ENCODE results near the gene TXLNG.

Gene TXLNG

DNA sequence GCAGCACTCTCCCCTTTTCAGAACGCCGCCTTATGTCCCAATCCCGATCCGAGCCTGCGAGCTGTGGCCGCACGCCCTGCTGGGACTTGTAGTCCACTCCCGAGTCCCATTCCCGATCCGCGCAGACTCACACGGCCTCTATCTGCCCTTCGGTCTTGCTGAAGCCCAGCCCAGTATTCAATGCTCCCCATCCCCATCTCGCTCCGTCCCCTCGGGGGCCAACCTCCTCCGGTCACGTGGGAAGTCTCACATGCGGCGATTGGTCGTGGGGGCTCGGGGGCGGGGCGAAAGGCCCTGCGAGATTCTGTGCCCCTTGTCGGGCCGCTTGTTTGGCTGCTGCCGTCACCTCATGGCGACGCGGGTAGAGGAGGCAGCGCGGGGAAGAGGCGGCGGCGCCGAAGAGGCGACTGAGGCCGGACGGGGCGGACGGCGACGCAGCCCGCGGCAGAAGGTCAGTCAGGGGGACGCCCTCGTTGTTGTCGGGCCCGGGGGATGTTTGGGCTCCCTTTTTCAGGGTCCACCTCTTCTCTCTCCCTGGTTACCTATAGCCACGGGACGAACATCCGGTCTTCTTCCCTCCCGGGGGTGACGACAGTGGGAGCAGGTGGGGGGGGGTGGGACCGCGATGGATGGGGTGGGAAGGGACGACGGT, at the start of gene TXLNG:
Gene TXLNG (plus strand): TSS at position 328 of the 652 bp plus-strand sequence. CDS start 22 bp downstream, at position 350.
- TF ChIP-seq Cebpa-rat (IDR thresholded peaks at IDR 0.05) = peak in 2 of 11 experiments; percentile 26 to 47; a peak in 2 of 22 replicates
- H4K20me1 ChIP-seq = peaks cover 0 to 46% (median 35%) of the 10 kb centered on the region in 11 experiments; a peak in 16 of 22 replicates
- peak within 1 kb of the TSS; percentile 79 to 87 (median 84) for H3K9ac ChIP-seq
- peaks cover 9 to 44% (median 34%) of the 10 kb centered on the region in 11 experiments; a peak in 21 of 22 replicates for H3K27me3 ChIP-seq
- H3K9me3 ChIP-seq (replicated peaks in 1 of 11) = no peaks in the 10 kb centered on the region
- peak within 1 kb of the TSS; percentile 80 to 98 (median 88) for H3K4me2 ChIP-seq
- H3K27ac ChIP-seq = peak within 1 kb of the TSS; percentile 47 to 86 (median 79); a peak in 21 of 22 replicates
- peaks cover 10 to 31% (median 25%) of the 10 kb centered on the region in 10 experiments; a peak in 19 of 20 replicates for H3K4me1 ChIP-seq
- peaks cover 5 to 23% (median 13%) of the 10 kb centered on the region in 11 experiments; a peak in 18 of 22 replicates for H3K36me3 ChIP-seq
- peak within 1 kb of the TSS; percentile 62 to 86 (median 70) for H3K4me3 ChIP-seq

DNA sequence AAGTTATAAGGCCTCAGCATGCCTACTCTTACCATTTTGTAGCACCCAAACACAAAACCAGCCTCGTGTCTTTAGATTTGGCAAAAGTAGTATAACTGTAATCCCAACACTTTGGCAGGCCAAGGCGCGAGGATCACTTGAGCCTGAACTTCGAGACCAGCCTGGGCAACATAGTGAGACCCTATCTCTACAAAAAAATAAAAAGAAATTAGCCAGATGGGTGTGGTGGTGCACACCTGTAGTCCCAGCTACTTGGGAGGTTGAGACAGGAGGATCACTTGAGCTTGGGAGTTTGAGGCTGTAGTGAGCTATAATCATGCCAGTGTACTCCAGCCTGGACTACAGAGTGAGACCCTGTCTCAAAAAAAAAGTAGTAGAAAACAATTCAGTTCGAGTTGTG, 49.2 kb upstream of the TXLNG start:
- peaks cover 10 to 69% (median 24%) of the 10 kb centered on the region in 11 experiments; a peak in 19 of 22 replicates for H3K36me3 ChIP-seq
- peaks cover 0 to 5% (median 0%) of the 10 kb centered on the region in 10 experiments; a peak in 1 of 20 replicates for H3K4me1 ChIP-seq
- peaks cover 56 to 94% (median 88%) of the 10 kb centered on the region in 11 experiments for H3K27me3 ChIP-seq
- no peak overlapping the region for H3K27ac ChIP-seq
- H3K9me3 ChIP-seq (replicated peaks in 1 of 11) = no peaks in the 10 kb centered on the region
- no peak for TF ChIP-seq Cebpa-rat (IDR thresholded peaks at IDR 0.05)
- no peak overlapping the region for H3K4me2 ChIP-seq
- no peak overlapping the region for H3K9ac ChIP-seq
- H3K4me3 ChIP-seq = no peak overlapping the region
- H4K20me1 ChIP-seq = peaks cover 0 to 26% (median 5%) of the 10 kb centered on the region in 11 experiments; a peak in 8 of 22 replicates

DNA sequence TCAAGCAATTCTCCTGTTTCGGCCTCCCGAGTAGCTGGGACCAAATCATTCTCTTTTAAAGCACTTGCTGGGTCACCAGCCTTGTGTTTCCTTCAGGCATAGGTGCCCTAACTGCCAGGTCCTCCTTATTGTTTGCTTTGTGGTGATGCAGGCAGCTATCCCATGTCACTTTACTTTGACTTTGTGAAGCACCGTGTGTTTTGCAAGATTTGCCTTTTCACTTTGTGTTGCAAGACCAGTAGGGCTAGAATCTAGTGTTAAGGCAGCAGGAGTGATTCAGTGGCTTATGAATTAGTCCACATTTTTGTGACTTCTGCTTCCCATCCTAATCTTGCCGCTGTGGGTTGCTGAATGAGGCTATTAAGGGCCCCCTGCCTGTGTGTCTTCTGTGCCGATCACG, 46.7 kb upstream of the TXLNG start:
- Histone ChIP-seq H4K20me1 (peaks cover 0 to 23% (median 0%) of the 10 kb centered on the region in 11 experiments; a peak in 7 of 22 replicates), H3K9ac (no peak overlapping the region), H3K4me2 (no peak overlapping the region), H3K36me3 (peaks cover 21 to 85% (median 38%) of the 10 kb centered on the region in 11 experiments; a peak in 20 of 22 replicates), H3K9me3 (replicated peaks in 1 of 11) (no peaks in the 10 kb centered on the region), H3K4me3 (no peak overlapping the region), H3K27ac (no peak overlapping the region), H3K27me3 (peaks cover 46 to 88% (median 76%) of the 10 kb centered on the region in 11 experiments), H3K4me1 (no peaks in the 10 kb centered on the region)
- TF ChIP-seq Cebpa-rat (IDR thresholded peaks at IDR 0.05) = no peak

DNA sequence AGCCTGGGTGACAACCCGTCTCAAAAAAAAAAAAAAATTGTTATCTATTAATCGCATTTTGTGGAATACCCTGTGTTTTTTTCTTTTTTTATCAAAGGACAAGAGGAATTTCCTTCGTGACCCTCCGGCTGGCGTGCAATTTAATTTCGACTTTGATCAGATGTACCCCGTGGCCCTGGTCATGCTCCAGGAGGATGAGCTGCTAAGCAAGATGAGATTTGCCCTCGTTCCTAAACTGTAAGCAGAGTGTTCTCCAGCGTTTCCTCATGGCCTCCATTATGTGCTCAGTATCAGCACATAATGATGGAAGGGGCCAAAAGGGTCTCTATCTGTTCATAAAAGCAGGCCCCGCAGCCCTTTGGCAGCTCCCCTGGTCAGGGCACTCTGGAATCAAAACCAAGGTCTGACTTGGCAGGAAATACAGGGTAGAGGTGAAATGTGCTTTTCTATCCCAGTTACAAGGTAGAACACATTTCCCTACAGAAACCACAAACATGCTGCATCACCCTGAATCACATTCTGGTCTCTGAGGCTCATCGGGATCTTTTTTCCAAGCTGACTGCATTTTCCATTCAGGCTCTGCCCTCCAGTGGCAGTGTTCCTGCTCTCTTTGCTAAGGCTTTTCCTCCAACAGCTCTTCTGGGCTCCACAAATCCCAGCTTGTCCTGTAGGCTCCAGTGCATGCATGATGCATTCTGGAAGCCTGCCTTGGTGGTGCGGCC, 42.5 kb upstream of the TXLNG start:
- no peak overlapping the region for H3K9ac ChIP-seq
- H3K9me3 ChIP-seq (replicated peaks in 1 of 11) = no peaks in the 10 kb centered on the region
- peaks cover 24 to 91% (median 41%) of the 10 kb centered on the region in 11 experiments; a peak in 20 of 22 replicates for H3K36me3 ChIP-seq
- peaks cover 0 to 29% (median 0%) of the 10 kb centered on the region in 11 experiments; a peak in 6 of 22 replicates for H4K20me1 ChIP-seq
- TF ChIP-seq Cebpa-rat (IDR thresholded peaks at IDR 0.05) = no peak
- no peak overlapping the region for H3K27ac ChIP-seq
- no peak overlapping the region for H3K4me3 ChIP-seq
- H3K4me2 ChIP-seq = no peak overlapping the region
- H3K4me1 ChIP-seq = no peaks in the 10 kb centered on the region
- peaks cover 23 to 67% (median 44%) of the 10 kb centered on the region in 11 experiments for H3K27me3 ChIP-seq

DNA sequence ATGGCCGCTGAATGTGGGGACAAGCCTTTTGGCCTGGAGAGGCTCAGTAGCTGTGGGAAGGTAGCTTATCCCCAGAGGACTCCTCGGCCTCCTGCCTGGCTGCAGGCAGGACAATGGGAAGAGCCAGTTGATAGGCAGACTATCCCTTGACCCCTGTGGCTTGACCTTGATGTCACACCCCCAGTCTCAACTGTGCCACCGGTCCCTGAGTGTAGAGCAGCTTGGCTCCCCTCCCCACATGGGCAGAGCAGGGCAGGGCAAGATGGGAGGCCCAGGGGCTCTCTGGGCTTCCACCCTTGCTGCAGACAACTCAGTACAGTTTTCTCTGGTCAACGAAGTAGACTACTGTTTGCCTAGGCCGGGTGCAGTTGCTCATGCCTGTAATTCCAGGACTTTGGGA, 41.2 kb upstream of the TXLNG start:
- peaks cover 0 to 21% (median 0%) of the 10 kb centered on the region in 11 experiments; a peak in 5 of 22 replicates for H4K20me1 ChIP-seq
- peaks cover 10 to 58% (median 34%) of the 10 kb centered on the region in 11 experiments; a peak in 21 of 22 replicates for H3K27me3 ChIP-seq
- TF ChIP-seq Cebpa-rat (IDR thresholded peaks at IDR 0.05) = no peak
- no peak overlapping the region for H3K9ac ChIP-seq
- H3K4me3 ChIP-seq = no peak overlapping the region
- H3K4me2 ChIP-seq = no peak overlapping the region
- peaks cover 24 to 91% (median 43%) of the 10 kb centered on the region in 11 experiments; a peak in 20 of 22 replicates for H3K36me3 ChIP-seq
- H3K9me3 ChIP-seq (replicated peaks in 1 of 11) = no peaks in the 10 kb centered on the region
- H3K4me1 ChIP-seq = no peaks in the 10 kb centered on the region
- H3K27ac ChIP-seq = no peak overlapping the region

DNA sequence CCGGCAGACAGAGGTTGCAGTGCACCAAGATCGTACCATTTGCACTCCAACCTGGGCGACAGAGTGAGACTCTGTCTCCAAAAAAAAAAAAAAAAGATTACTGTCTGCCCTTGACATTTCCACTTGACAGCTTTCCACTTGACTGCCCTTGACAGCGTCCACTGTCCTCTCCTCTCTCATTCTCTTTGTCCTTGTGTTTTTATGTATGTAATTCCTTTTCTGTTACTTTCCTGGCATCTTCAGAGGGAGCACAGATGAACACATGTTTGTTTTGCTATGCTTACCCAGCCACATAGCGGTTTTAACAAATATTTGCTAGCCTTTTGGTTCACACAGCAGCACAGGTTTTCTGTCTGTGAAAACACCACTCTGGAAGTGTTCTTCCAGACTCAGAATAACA, 40.6 kb upstream of the TXLNG start:
- peaks cover 24 to 91% (median 43%) of the 10 kb centered on the region in 11 experiments; a peak in 20 of 22 replicates for H3K36me3 ChIP-seq
- no peak overlapping the region for H3K9ac ChIP-seq
- no peaks in the 10 kb centered on the region for H3K9me3 ChIP-seq (replicated peaks in 1 of 11)
- no peak overlapping the region for H3K27ac ChIP-seq
- H3K27me3 ChIP-seq = peaks cover 7 to 52% (median 29%) of the 10 kb centered on the region in 11 experiments; a peak in 17 of 22 replicates
- H4K20me1 ChIP-seq = peaks cover 0 to 21% (median 0%) of the 10 kb centered on the region in 11 experiments; a peak in 3 of 22 replicates
- no peak overlapping the region for H3K4me3 ChIP-seq
- H3K4me1 ChIP-seq = no peaks in the 10 kb centered on the region
- no peak overlapping the region for H3K4me2 ChIP-seq
- no peak for TF ChIP-seq Cebpa-rat (IDR thresholded peaks at IDR 0.05)

DNA sequence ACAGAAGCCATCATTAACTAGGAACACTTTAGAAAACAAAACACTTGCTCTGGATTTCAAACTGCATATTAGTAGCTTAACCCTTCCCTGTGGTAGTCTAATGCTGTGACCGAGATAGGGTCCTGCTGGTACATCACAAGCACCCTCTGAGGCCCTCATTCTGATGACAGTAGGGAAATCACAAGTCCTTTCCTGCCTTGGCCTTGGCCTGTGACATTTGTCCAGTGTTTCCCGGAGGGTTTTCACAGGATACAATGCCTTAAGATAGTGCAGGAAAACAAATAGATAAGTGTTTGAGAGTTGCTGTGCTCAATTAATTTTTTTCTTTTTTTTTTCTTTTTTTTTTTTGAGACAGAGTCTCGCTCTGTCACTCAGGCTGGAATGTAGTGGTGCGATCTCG, 37.8 kb upstream of the TXLNG start:
- Histone ChIP-seq H3K4me2 (no peak overlapping the region), H3K27ac (no peak overlapping the region), H3K9me3 (replicated peaks in 1 of 11) (no peaks in the 10 kb centered on the region), H3K4me3 (no peak overlapping the region), H3K27me3 (peaks cover 0 to 34% (median 18%) of the 10 kb centered on the region in 11 experiments; a peak in 13 of 22 replicates), H3K4me1 (no peaks in the 10 kb centered on the region), H3K36me3 (peaks cover 20 to 79% (median 40%) of the 10 kb centered on the region in 11 experiments; a peak in 20 of 22 replicates), H4K20me1 (peaks cover 0 to 25% (median 0%) of the 10 kb centered on the region in 11 experiments; a peak in 5 of 22 replicates), H3K9ac (no peak overlapping the region)
- no peak for TF ChIP-seq Cebpa-rat (IDR thresholded peaks at IDR 0.05)

DNA sequence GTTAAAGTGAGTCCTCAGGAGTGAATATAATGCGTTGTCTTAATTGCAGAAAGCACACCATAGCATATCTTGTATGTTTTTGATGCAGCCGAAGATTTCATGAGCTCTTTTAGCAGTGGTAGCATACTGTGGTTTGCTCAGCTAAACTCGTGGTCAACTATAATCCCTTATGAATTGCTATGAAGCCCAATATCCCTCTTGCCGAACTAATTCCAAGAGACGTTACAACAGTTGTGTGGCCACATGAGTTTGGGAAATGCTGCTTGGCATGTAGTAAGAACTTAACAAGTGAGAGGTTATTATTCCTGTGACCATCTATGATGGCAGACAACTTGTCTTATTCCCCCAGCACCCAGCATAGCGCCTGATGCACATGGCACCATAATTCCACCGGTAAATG, 36.1 kb upstream of the TXLNG start:
- no peak overlapping the region for H3K4me3 ChIP-seq
- no peaks in the 10 kb centered on the region for H3K9me3 ChIP-seq (replicated peaks in 1 of 11)
- H3K4me1 ChIP-seq = no peaks in the 10 kb centered on the region
- no peak for TF ChIP-seq Cebpa-rat (IDR thresholded peaks at IDR 0.05)
- no peak overlapping the region for H3K27ac ChIP-seq
- no peak overlapping the region for H3K4me2 ChIP-seq
- peaks cover 0 to 20% (median 0%) of the 10 kb centered on the region in 11 experiments; a peak in 4 of 22 replicates for H4K20me1 ChIP-seq
- peaks cover 7 to 36% (median 19%) of the 10 kb centered on the region in 11 experiments; a peak in 19 of 22 replicates for H3K27me3 ChIP-seq
- no peak overlapping the region for H3K9ac ChIP-seq
- H3K36me3 ChIP-seq = peaks cover 18 to 79% (median 33%) of the 10 kb centered on the region in 11 experiments; a peak in 20 of 22 replicates
